Left lung (tissue), 10 donors: ENCODE measurements around the gene R3HDM2. TPM values are rescaled to one million over a fixed set of nuclear protein-coding genes. Genes with fewer than 3 reads are reported as not detected.

Source experiments
- ATAC-seq: fragments of 200-7000 bp; cut with Tn5 transposase; one replicate; pipeline ENCODE4 v1.9.1; 2020; ENCODE audit warnings: moderate library complexity
- DNase-seq, 4 donors: peaks; one replicate each; pipeline ENCODE4 v3.0.0-alpha.2; 2013 to 2020
- H3K27ac ChIP-seq, 2 donors: fragments of 200-600 bp; sonication (generic) in 1 of 2; one replicate each; pipeline versions ENCODE4 v1.5.0 to v1.8.0; 2020 to 2021
- H3K27me3 ChIP-seq, 2 donors: fragments of 200-600 bp; sonication (generic) in 1 of 2; one replicate each; pipeline versions ENCODE4 v1.5.0 to v1.8.0; 2020 to 2021
- H3K36me3 ChIP-seq, 2 donors: fragments of 200-600 bp; sonication (generic) in 1 of 2; one replicate each; pipeline versions ENCODE4 v1.5.0 to v1.8.0; 2020 to 2021
- H3K4me1 ChIP-seq, 2 donors: fragments of 200-600 bp; one replicate each; pipeline ENCODE4 v1.8.0; 2021
- H3K4me3 ChIP-seq, 2 donors: fragments of 200-600 bp; sonication (generic) in 1 of 2; one replicate each; pipeline versions ENCODE4 v1.5.0 to v1.8.0; 2020 to 2021; ENCODE audit warnings: mild to moderate bottlenecking in 1 of 2
- H3K9me3 ChIP-seq, 2 donors: fragments of 200-600 bp; sonication (generic) in 1 of 2; one replicate each; pipeline versions ENCODE4 v1.5.0 to v1.8.0; 2020 to 2021
- CTCF ChIP-seq, 2 donors: fragments of 200-600 bp; sonication (generic) in 1 of 2; IDR thresholded peaks; one replicate each; pipeline versions ENCODE4 v1.5.0 to v1.8.0; 2021; ENCODE audit warnings: antibody characterized with exemption in 2 of 2
- intact Hi-C, 2 donors: fragments of 100-400 bp; cut with DNase I; formaldehyde crosslinking; loops; one replicate each; pipeline versions ENCODE4 v1.11.2 to v1.14.2; 2022
- polyA plus RNA-seq, 6 donors: library from polyadenylated mRNA; unstranded; fragments of 120-200 nt; gene quantifications; one replicate each; pipeline ENCODE4 v1.2.1, GENCODE V29; 2013; ENCODE audit not compliant: insufficient read length in 6 of 6
- total RNA-seq, 2 donors: library from RNA; stranded (reverse); fragmentation: NEBNext Ultra II Directional; extraction: Animal tissue kit (Norgen Biotek cat#: 25700); gene quantifications; one replicate each; pipeline ENCODE4 v1.2.1, GENCODE V29; 2021
- donor health status: DM: no; HTN: yes; CAD: no.
- donor health status: DM: no; HTN: no; CAD: no.

Gene R3HDM2
- total and polyA plus RNA-seq, 8 donors = 52.4 to 92.3 (median 79.8) TPM

GRCh38 chr12:57225680-57226210, 205.1 kb downstream of the R3HDM2 start:
- Histone ChIP-seq H3K4me3 (no peak overlapping the region), H3K36me3 (no peaks in the 10 kb centered on the region), H3K4me1 (peaks cover 0 to 43% of the 10 kb centered on the region in 2 donors), H3K27me3 (peaks cover 63 to 71% of the 10 kb centered on the region in 2 donors), H3K27ac (no peak overlapping the region), H3K9me3 (no peaks in the 10 kb centered on the region)
- ATAC-seq (no peak), DNase-seq (peak in 1 of 4 donors; percentile 31)
- TF ChIP-seq CTCF (IDR thresholded peaks at IDR 0.05) = no peak
- intact Hi-C loops = no loop called here

- Histone ChIP-seq H3K27ac (no peak overlapping the region), H3K4me1 (peaks cover 0 to 37% of the 10 kb centered on the region in 2 donors), H3K9me3 (no peaks in the 10 kb centered on the region), H3K27me3 (peaks cover 68 to 77% of the 10 kb centered on the region in 2 donors), H3K36me3 (no peaks in the 10 kb centered on the region), H3K4me3 (peak overlapping the region in 1 of 2 donors; percentile 1)
- ATAC-seq (peak; percentile 70), DNase-seq (peak in 1 of 4 donors; percentile 96)
- TF ChIP-seq CTCF (IDR thresholded peaks at IDR 0.05) = peak; percentile 61 to 85
- intact Hi-C loops = no loop called here
These were observed 205.7 kb downstream of the R3HDM2 start for GRCh38 chr12:57224973-57225679.

DNA sequence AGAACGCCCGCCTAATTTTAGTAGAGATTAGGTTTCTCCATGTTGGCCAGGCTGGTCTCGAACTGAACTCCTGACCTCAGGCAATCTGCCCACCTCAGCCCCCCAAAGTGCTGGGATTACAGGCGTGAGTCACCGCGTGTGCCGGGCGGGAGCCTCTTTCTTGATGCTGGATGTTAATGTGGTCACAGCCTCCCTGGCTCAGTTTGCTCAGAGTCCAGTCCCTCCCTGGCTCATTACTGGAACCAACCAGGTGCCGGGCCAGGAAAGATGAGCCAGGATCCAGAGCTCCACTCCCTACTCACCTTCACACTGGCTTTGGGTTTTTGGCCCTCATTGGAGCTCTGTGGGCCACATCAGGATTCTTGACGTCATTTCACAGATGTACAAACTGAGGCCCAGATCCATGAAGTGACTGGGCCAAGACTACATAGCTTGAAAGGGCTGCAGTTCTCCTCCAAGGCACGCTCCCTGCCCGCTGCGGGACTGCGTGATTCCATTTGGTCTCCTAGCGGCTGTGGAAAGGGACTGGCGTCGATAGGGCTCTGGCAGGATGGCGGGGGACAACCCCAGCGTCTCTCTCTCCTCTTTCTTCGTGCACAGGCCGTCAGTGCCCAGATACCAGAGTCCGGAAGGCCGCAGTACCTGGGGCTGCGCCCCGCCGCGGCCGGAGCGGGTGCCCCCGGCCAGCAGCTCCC, 206.4 kb downstream of the R3HDM2 start:
- H3K27ac ChIP-seq = no peak overlapping the region
- TF ChIP-seq CTCF (IDR thresholded peaks at IDR 0.05) = no peak
- H3K4me1 ChIP-seq = peaks cover 0 to 31% of the 10 kb centered on the region in 2 donors
- no peaks in the 10 kb centered on the region for H3K9me3 ChIP-seq
- ATAC-seq = no peak
- H3K36me3 ChIP-seq = no peaks in the 10 kb centered on the region
- DNase-seq = peak in 1 of 4 donors; percentile 31
- intact Hi-C loops = no loop called here
- H3K4me3 ChIP-seq = no peak overlapping the region
- peaks cover 75 to 84% of the 10 kb centered on the region in 2 donors for H3K27me3 ChIP-seq

DNA sequence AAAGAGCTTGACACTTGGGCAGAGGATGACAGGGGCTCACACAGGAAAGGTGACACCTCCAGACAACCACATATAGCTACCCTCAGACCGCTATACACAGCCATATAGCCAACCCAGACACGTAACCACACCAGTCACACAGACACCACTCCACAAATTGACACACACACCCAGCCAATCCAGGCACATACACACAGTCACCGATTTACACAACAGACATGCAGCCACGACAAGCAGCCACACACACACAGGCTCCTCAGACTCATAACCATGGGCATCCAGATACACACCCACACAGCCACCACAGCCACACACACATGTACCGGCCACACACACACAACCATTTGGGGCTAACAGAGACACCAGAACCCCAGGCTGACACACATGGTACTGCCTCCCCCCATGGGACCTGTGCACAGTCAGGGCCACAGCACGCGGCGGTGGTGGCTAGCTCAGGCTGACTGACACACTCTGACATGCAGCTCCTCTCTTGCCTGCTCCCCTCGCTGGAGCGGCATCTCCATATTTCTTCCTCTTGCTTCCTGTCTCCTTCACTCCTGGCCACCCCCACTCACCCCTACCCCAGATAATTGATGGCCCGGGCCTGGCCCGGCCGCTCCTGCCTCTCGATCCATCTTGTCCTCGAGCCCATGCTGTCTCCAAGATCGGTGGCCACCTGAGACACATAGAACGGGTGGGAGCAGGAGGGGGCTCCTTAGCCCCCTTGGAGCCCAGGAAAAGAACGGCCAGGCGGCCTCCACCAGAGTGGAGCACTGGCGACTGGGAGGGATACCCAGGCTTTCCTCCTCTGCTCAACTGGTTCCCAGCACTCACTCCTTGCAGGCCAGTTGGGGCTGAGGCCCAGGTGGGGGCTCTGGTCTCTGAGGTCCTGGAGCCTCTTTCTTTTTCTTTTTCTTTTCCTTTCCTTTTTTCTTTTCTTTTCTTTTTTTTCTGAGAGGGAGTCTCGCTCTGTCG, 207.4 kb downstream of the R3HDM2 start:
- ATAC-seq (no peak), DNase-seq (peak in 1 of 4 donors; percentile 13)
- Histone ChIP-seq H3K36me3 (no peaks in the 10 kb centered on the region), H3K4me3 (no peak overlapping the region), H3K4me1 (peaks cover 0 to 23% of the 10 kb centered on the region in 2 donors), H3K27ac (no peak overlapping the region), H3K27me3 (peaks cover 83 to 93% of the 10 kb centered on the region in 2 donors), H3K9me3 (no peaks in the 10 kb centered on the region)
- intact Hi-C loops = no loop called here
- TF ChIP-seq CTCF (IDR thresholded peaks at IDR 0.05) = no peak
